Activated naive CD8-positive, alpha-beta T cell treated with anti-CD3 and anti-CD28 coated beads, Interleukin-2, amount 50 U/mL, for 24 hours (primary cell): ENCODE measurements around the gene DDX52.
"Not testable (repeated sequence)": the region's sequence is repeated elsewhere in the genome, so short reads cannot be mapped to it uniquely, and the experiment has no call there.

Source experiments
- ATAC-seq: fragments of 150-1000 bp; cut with Tn5 transposase; one replicate; pipeline ENCODE4 v1.10.0; 2021
- DNase-seq: peaks from one replicate; pipeline ENCODE4 v3.0.0; 2021
- H3K27ac Mint-ChIP-seq: one replicate; pipeline ENCODE4 v1.8.0; 2021; ENCODE audit warnings: mild to moderate bottlenecking, mixed read lengths
- H3K27me3 Mint-ChIP-seq: one replicate; pipeline ENCODE4 v1.8.0; 2021; ENCODE audit warnings: mixed read lengths
- H3K36me3 Mint-ChIP-seq: one replicate; pipeline ENCODE4 v1.8.0; 2021; ENCODE audit warnings: low read depth, mixed read lengths
- H3K4me1 Mint-ChIP-seq: one replicate; pipeline ENCODE4 v1.8.0; 2021; ENCODE audit warnings: mixed read lengths
- H3K4me3 Mint-ChIP-seq: one replicate; pipeline ENCODE4 v1.8.0; 2021; ENCODE audit warnings: mild to moderate bottlenecking, moderate library complexity, mixed read lengths
- H3K9me3 Mint-ChIP-seq: one replicate; pipeline ENCODE4 v1.8.0; 2021; ENCODE audit warnings: mixed read lengths

Gene DDX52

GRCh38 chr17:37614391-37614790 lies 28.9 kb downstream of the DDX52 start:
- H3K36me3 Mint-ChIP-seq: peaks cover 23% of the 10 kb centered on the region
- no peaks in the 10 kb centered on the region for H3K9me3 Mint-ChIP-seq
- H3K27me3 Mint-ChIP-seq: no peaks in the 10 kb centered on the region
- ATAC-seq (no peak), DNase-seq (no peak)
- no peak overlapping the region for H3K27ac Mint-ChIP-seq
- H3K4me1 Mint-ChIP-seq: peaks cover 11% of the 10 kb centered on the region
- no peak overlapping the region for H3K4me3 Mint-ChIP-seq

- Mint-ChIP-seq H3K9me3 (no peaks in the 10 kb centered on the region), H3K27me3 (no peaks in the 10 kb centered on the region), H3K4me1 (peaks cover 31% of the 10 kb centered on the region), H3K27ac (no peak overlapping the region), H3K36me3 (peaks cover 11% of the 10 kb centered on the region), H3K4me3 (no peak overlapping the region)
- DNase-seq (no peak), ATAC-seq (no peak)
These were observed 32.3 kb downstream of the DDX52 start for GRCh38 chr17:37610971-37611370.

DNA sequence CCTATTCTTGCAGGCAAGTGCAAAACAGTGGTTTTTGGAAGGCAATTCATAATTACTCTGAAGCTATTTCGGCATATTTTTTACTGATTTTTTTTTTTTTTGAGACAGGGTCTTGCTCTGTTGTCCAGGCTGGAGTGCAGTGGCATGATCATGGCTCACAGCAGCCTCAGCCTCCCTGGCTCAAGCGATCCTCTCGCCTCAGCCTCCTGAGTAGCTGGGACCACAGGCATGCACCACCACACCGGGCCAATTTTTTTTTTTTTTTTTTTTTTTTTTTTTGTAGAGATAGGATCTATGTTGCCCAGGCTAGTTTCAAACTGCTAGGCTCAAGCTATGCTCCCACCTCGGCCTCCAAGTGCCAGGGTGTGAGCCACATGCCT lies 33.2 kb downstream of the DDX52 start:
- peak overlapping the region; percentile 92 for H3K4me3 Mint-ChIP-seq
- H3K36me3 Mint-ChIP-seq: peaks cover 15% of the 10 kb centered on the region
- not testable (repeated sequence) for H3K9me3 Mint-ChIP-seq, DNase-seq, ATAC-seq, H3K27me3 Mint-ChIP-seq
- H3K4me1 Mint-ChIP-seq: peaks cover 40% of the 10 kb centered on the region
- peak overlapping the region; percentile 95 for H3K27ac Mint-ChIP-seq

GRCh38 chr17:37609170-37610040 lies 33.8 kb downstream of the DDX52 start, which contains the start of gene SYNRG:
SYNRG (minus strand) TSS chr17:37609418; CDS start chr17:37609355, 63 bp downstream.
- peak; percentile 90 for ATAC-seq
- peak within 1 kb of the TSS; percentile 92 for H3K4me3 Mint-ChIP-seq
- peak; percentile 95 for DNase-seq
- peaks cover 20% of the 10 kb centered on the region for H3K36me3 Mint-ChIP-seq
- no peaks in the 10 kb centered on the region for H3K27me3 Mint-ChIP-seq
- H3K4me1 Mint-ChIP-seq: peaks cover 46% of the 10 kb centered on the region
- peak within 1 kb of the TSS; percentile 95 for H3K27ac Mint-ChIP-seq
- no peaks in the 10 kb centered on the region for H3K9me3 Mint-ChIP-seq

- no peaks in the 10 kb centered on the region for H3K9me3 Mint-ChIP-seq
These were observed 34.7 kb downstream of the DDX52 start for GRCh38 chr17:37608351-37609169.

GRCh38 chr17:37607637-37608331 lies 35.5 kb downstream of the DDX52 start:
- Mint-ChIP-seq H3K27me3 (no peaks in the 10 kb centered on the region), H3K36me3 (peaks cover 19% of the 10 kb centered on the region), H3K27ac (peak overlapping the region; percentile 95), H3K9me3 (no peaks in the 10 kb centered on the region), H3K4me1 (peaks cover 62% of the 10 kb centered on the region), H3K4me3 (peak overlapping the region; percentile 92)
- DNase-seq (peak; percentile 22), ATAC-seq (no peak)

More at GRCh38 chr17:37608351-37609169, 34.7 kb downstream of the DDX52 start:
- H3K27me3 Mint-ChIP-seq: no peaks in the 10 kb centered on the region
- DNase-seq: peak; percentile 33
- H3K4me1 Mint-ChIP-seq: peaks cover 55% of the 10 kb centered on the region
- ATAC-seq: peak; percentile 1
- peak overlapping the region; percentile 92 for H3K4me3 Mint-ChIP-seq
- peak overlapping the region; percentile 95 for H3K27ac Mint-ChIP-seq
- H3K36me3 Mint-ChIP-seq: peaks cover 20% of the 10 kb centered on the region

DNA sequence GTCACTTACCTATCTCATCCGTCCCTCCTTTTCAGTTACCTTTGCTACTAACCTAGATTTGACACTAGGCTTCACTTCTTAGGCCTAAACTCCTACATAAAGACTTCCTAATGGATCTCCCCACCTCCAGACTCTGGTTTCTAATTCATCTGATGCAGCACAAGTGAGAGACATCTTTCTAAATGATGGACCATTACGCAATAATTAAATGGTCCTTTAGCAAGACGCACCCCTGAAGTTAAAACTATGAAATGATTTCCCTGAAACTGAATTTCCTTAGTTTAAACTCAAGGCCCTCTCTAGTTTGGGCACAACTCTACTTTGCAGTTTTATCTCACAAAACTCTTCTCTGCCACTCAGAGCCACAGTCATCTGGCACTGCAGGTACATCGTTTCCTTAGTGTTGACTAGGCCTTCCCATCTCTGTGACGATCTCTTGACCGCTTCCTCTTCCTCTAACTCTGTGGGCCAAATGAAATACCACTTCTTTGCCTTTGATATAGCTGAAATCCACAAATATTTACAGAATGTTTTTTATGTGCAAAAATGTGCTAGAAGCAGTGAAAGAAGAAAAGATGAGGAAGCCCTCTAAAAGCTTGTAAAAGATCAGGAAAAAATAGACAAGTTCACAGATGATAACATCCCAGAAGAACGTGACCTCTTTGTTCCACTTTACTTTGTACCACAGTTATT lies 37.3 kb downstream of the DDX52 start:
- Mint-ChIP-seq H3K4me3 (peak overlapping the region; percentile 92), H3K27me3 (no peaks in the 10 kb centered on the region), H3K27ac (peak overlapping the region; percentile 95), H3K36me3 (peaks cover 20% of the 10 kb centered on the region), H3K4me1 (peaks cover 65% of the 10 kb centered on the region), H3K9me3 (no peaks in the 10 kb centered on the region)
- DNase-seq: peak; percentile 45
- peak; percentile 52 for ATAC-seq

DNA sequence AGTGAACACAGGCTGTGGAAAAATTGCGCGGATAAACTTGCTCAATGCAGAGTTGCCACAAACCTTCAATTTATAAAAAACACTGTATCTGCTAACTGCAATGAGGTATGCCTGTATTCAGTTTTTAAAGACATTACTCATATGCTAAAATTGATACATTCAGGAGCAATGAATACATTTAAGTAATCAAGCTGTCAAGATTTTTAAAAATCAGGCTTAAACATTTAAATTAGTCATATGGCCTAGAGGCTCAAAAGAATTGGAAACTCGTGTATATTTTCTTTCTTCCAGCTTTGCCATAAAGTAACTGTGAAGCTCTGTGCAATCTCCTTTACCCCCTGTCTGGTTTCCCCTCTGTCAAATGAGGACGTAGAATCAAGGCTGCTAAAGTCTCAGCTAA lies 38.2 kb downstream of the DDX52 start:
- H3K27me3 Mint-ChIP-seq: no peaks in the 10 kb centered on the region
- H3K27ac Mint-ChIP-seq: peak overlapping the region; percentile 95
- ATAC-seq: no peak
- peaks cover 62% of the 10 kb centered on the region for H3K4me1 Mint-ChIP-seq
- no peaks in the 10 kb centered on the region for H3K9me3 Mint-ChIP-seq
- DNase-seq: no peak
- H3K36me3 Mint-ChIP-seq: peaks cover 21% of the 10 kb centered on the region
- peak overlapping the region; percentile 92 for H3K4me3 Mint-ChIP-seq

- Mint-ChIP-seq H3K4me1 (peaks cover 57% of the 10 kb centered on the region), H3K27me3 (no peaks in the 10 kb centered on the region), H3K4me3 (peak overlapping the region; percentile 92), H3K27ac (peak overlapping the region; percentile 95), H3K9me3 (no peaks in the 10 kb centered on the region), H3K36me3 (peaks cover 21% of the 10 kb centered on the region)
- ATAC-seq: peak; percentile 16
- no peak for DNase-seq
These were observed 38.7 kb downstream of the DDX52 start for GRCh38 chr17:37604556-37604955.

GRCh38 chr17:37598145-37598544 lies 45.1 kb downstream of the DDX52 start:
- ATAC-seq (no peak), DNase-seq (no peak)
- Mint-ChIP-seq H3K36me3 (peaks cover 27% of the 10 kb centered on the region), H3K4me3 (no peak overlapping the region), H3K9me3 (no peaks in the 10 kb centered on the region), H3K27me3 (no peaks in the 10 kb centered on the region), H3K27ac (no peak overlapping the region), H3K4me1 (peaks cover 29% of the 10 kb centered on the region)

- Mint-ChIP-seq H3K27me3 (no peaks in the 10 kb centered on the region), H3K4me1 (peaks cover 53% of the 10 kb centered on the region), H3K9me3 (no peaks in the 10 kb centered on the region), H3K4me3 (no peak overlapping the region), H3K36me3 (peaks cover 44% of the 10 kb centered on the region), H3K27ac (no peak overlapping the region)
- no peak for ATAC-seq
- no peak for DNase-seq
These were observed 51.0 kb downstream of the DDX52 start for GRCh38 chr17:37592291-37592690.

GRCh38 chr17:37585066-37585465 lies 58.2 kb downstream of the DDX52 start:
- DNase-seq (no peak), ATAC-seq (no peak)
- peaks cover 19% of the 10 kb centered on the region for H3K4me1 Mint-ChIP-seq
- no peak overlapping the region for H3K4me3 Mint-ChIP-seq
- no peak overlapping the region for H3K27ac Mint-ChIP-seq
- peaks cover 28% of the 10 kb centered on the region for H3K36me3 Mint-ChIP-seq
- no peaks in the 10 kb centered on the region for H3K9me3 Mint-ChIP-seq
- H3K27me3 Mint-ChIP-seq: no peaks in the 10 kb centered on the region

GRCh38 chr17:37576281-37576680 lies 67.0 kb downstream of the DDX52 start:
- Mint-ChIP-seq H3K27me3 (no peaks in the 10 kb centered on the region), H3K27ac (no peak overlapping the region), H3K4me3 (no peak overlapping the region), H3K9me3 (peaks cover 4% of the 10 kb centered on the region), H3K36me3 (peaks cover 32% of the 10 kb centered on the region), H3K4me1 (peaks cover 1% of the 10 kb centered on the region)
- no peak for ATAC-seq
- no peak for DNase-seq

DNA sequence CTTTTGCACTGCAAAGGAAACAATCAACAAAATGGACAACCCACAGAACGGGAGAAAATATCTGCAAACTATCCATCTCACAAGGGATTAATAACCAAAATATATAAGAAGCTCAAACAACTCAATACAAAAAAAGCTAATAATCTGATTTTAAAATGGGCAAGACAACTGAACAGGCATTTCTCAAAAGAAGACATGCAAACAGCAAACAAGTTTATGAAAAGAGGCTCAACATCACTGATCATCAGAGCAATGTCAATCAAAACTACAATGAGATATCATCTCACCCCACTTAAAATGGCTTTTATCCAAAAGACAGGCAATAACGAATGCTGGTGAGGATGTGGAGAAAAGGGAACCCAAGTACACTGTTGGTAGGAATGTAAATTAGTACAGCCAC lies 68.8 kb downstream of the DDX52 start:
- H3K27ac Mint-ChIP-seq: no peak overlapping the region
- H3K4me3 Mint-ChIP-seq: no peak overlapping the region
- H3K36me3 Mint-ChIP-seq: peaks cover 43% of the 10 kb centered on the region
- H3K9me3 Mint-ChIP-seq: peaks cover 4% of the 10 kb centered on the region
- DNase-seq (no peak), ATAC-seq (no peak)
- no peaks in the 10 kb centered on the region for H3K27me3 Mint-ChIP-seq
- H3K4me1 Mint-ChIP-seq: peaks cover 1% of the 10 kb centered on the region
